PFSK-1 (cell line): ENCODE results near the gene KIAA0408.

Source experiments
- FOXP2 ChIP-seq: optimal IDR thresholded peaks from 2 replicates; pipeline ENCODE3; 2011; ENCODE audit warnings: borderline replicate concordance, control low read depth, inconsistent platforms; ENCODE audit not compliant: insufficient read depth; ENCODE audit errors: extremely low read length, extremely low read depth
- TF ChIP-seq, protein P1 (sequence below), 2 experiments: IDR thresholded peaks; 2 replicates each; pipeline versions ENCODE4 v1.6.1 to v1.8.0; 2011 to 2012; ENCODE audit warnings: low read depth in 2 of 2, low read length in 2 of 2, control low read depth in 1 of 2, inconsistent platforms in 1 of 2, mild to moderate bottlenecking in 1 of 2, moderate library complexity in 1 of 2; ENCODE audit not compliant: insufficient read depth in 1 of 2

GRCh38 chr6:127436578-127437110 is 22.5 kb downstream of the KIAA0408 start:
- TF ChIP-seq, protein P1, sequence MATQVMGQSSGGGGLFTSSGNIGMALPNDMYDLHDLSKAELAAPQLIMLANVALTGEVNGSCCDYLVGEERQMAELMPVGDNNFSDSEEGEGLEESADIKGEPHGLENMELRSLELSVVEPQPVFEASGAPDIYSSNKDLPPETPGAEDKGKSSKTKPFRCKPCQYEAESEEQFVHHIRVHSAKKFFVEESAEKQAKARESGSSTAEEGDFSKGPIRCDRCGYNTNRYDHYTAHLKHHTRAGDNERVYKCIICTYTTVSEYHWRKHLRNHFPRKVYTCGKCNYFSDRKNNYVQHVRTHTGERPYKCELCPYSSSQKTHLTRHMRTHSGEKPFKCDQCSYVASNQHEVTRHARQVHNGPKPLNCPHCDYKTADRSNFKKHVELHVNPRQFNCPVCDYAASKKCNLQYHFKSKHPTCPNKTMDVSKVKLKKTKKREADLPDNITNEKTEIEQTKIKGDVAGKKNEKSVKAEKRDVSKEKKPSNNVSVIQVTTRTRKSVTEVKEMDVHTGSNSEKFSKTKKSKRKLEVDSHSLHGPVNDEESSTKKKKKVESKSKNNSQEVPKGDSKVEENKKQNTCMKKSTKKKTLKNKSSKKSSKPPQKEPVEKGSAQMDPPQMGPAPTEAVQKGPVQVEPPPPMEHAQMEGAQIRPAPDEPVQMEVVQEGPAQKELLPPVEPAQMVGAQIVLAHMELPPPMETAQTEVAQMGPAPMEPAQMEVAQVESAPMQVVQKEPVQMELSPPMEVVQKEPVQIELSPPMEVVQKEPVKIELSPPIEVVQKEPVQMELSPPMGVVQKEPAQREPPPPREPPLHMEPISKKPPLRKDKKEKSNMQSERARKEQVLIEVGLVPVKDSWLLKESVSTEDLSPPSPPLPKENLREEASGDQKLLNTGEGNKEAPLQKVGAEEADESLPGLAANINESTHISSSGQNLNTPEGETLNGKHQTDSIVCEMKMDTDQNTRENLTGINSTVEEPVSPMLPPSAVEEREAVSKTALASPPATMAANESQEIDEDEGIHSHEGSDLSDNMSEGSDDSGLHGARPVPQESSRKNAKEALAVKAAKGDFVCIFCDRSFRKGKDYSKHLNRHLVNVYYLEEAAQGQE (IDR thresholded peaks at IDR 0.05; ENCODE audit: insufficient read depth in 1 of 2, low read depth in 2 of 2, low read length in 2 of 2) = no peak
- no peak for TF ChIP-seq FOXP2
